ENCODE results near the gene RBM18. TPM values are rescaled to one million over a fixed set of nuclear protein-coding genes. Genes with fewer than 3 reads are reported as not detected.

The RBM18 gene
- polyA plus RNA-seq, 1 donor from 2014 or later, result 48.8 TPM

GRCh38 chr9:122213589-122214413, 50.8 kb downstream of the RBM18 start:
- H2AFZ ChIP-seq (ENCODE audit: low read depth, low read length), result peak overlapping the region; percentile 40
- H3K27me3 ChIP-seq (ENCODE audit: insufficient read depth, low read depth, low read length), result peaks cover 88% of the 10 kb centered on the region
- H3K36me3 ChIP-seq (ENCODE audit: insufficient read depth, low read length), result no peaks in the 10 kb centered on the region
- H3K79me2 ChIP-seq (replicated peaks; ENCODE audit: insufficient read depth, low read length), result no peaks in the 10 kb centered on the region
- peak overlapping the region; percentile 25 for H3K4me2 ChIP-seq (ENCODE audit: low read length)
- H3K9me2 ChIP-seq (ENCODE audit: insufficient read depth, low read length), result no peaks in the 10 kb centered on the region
- H3K9me3 ChIP-seq (ENCODE audit: low read length), result no peaks in the 10 kb centered on the region
- TF ChIP-seq CTCF (IDR thresholded peaks at IDR 0.05; ENCODE audit: poor library complexity, severe bottlenecking), result peak; percentile 37
- no peak for TF ChIP-seq TAF1 (IDR thresholded peaks at IDR 0.05; ENCODE audit: low read depth)
- no peak for TF ChIP-seq RAD21 (conservative IDR thresholded peaks at IDR 0.05)
- peak; percentile 53 for TF ChIP-seq MXI1 (conservative IDR thresholded peaks at IDR 0.05; ENCODE audit: poor library complexity, severe bottlenecking)
- no peak for TF ChIP-seq SMC3 (conservative IDR thresholded peaks at IDR 0.05; ENCODE audit: poor library complexity)
- no peak for TF ChIP-seq POLR2AphosphoS5 (IDR thresholded peaks at IDR 0.05)
- peak; percentile 21 for TF ChIP-seq EZH2 (IDR thresholded peaks at IDR 0.05; ENCODE audit: borderline replicate concordance, insufficient read depth, low read length, poor library complexity, severe bottlenecking)
- no peak for TF ChIP-seq REST (IDR thresholded peaks at IDR 0.05; ENCODE audit: borderline replicate concordance)
- TF ChIP-seq EP300 (conservative IDR thresholded peaks at IDR 0.05; ENCODE audit: poor library complexity, severe bottlenecking), result no peak
- H3F3A ChIP-seq (ENCODE audit: insufficient read depth, low read length, poor library complexity, severe bottlenecking), result no peaks in the 10 kb centered on the region
- no peak overlapping the region for H3K9ac ChIP-seq (ENCODE audit: low read length)
- no peak overlapping the region for H3K27ac ChIP-seq (ENCODE audit: low read length)
- no peaks in the 10 kb centered on the region for H4K20me1 ChIP-seq (ENCODE audit: insufficient read depth)
- peak overlapping the region; percentile 71 for H3K4me3 ChIP-seq (ENCODE audit: low read length)

GRCh38 chr9:122213102-122213588, 51.5 kb downstream of the RBM18 start:
- Histone ChIP-seq H3K4me2 (ENCODE audit: low read length) (peak overlapping the region; percentile 25), H3K36me3 (ENCODE audit: insufficient read depth, low read length) (no peaks in the 10 kb centered on the region), H3K27me3 (ENCODE audit: insufficient read depth, low read depth, low read length) (peaks cover 83% of the 10 kb centered on the region), H3K9me3 (ENCODE audit: low read length) (no peaks in the 10 kb centered on the region), H3K4me3 (ENCODE audit: low read length) (peak overlapping the region; percentile 71), H3F3A (ENCODE audit: insufficient read depth, low read length, poor library complexity, severe bottlenecking) (no peaks in the 10 kb centered on the region), H3K9ac (ENCODE audit: low read length) (no peak overlapping the region), H2AFZ (ENCODE audit: low read depth, low read length) (no peak overlapping the region), H3K79me2 (replicated peaks; ENCODE audit: insufficient read depth, low read length) (no peaks in the 10 kb centered on the region), H4K20me1 (ENCODE audit: insufficient read depth) (no peaks in the 10 kb centered on the region), H3K9me2 (ENCODE audit: insufficient read depth, low read length) (no peaks in the 10 kb centered on the region), H3K27ac (ENCODE audit: low read length) (no peak overlapping the region)
- no peak for TF ChIP-seq MXI1 (conservative IDR thresholded peaks at IDR 0.05; ENCODE audit: poor library complexity, severe bottlenecking)
- TF ChIP-seq TAF1 (IDR thresholded peaks at IDR 0.05; ENCODE audit: low read depth), result no peak
- no peak for TF ChIP-seq RAD21 (conservative IDR thresholded peaks at IDR 0.05)
- no peak for TF ChIP-seq EP300 (conservative IDR thresholded peaks at IDR 0.05; ENCODE audit: poor library complexity, severe bottlenecking)
- TF ChIP-seq REST (IDR thresholded peaks at IDR 0.05; ENCODE audit: borderline replicate concordance), result no peak
- no peak for TF ChIP-seq EZH2 (IDR thresholded peaks at IDR 0.05; ENCODE audit: borderline replicate concordance, insufficient read depth, low read length, poor library complexity, severe bottlenecking)
- no peak for TF ChIP-seq POLR2AphosphoS5 (IDR thresholded peaks at IDR 0.05)
- no peak for TF ChIP-seq SMC3 (conservative IDR thresholded peaks at IDR 0.05; ENCODE audit: poor library complexity)
